HFF-Myc (cell line): ENCODE data around the gene CCDC178.

Source experiments
- DNase-seq: peaks from one replicate; pipeline ENCODE4 v3.0.0-alpha.2; 2011; ENCODE audit warnings: low read depth; ENCODE audit errors: extremely low read depth
- H3K4me3 ChIP-seq: replicated peaks from 2 replicates; pipeline ENCODE4 v1.5.1; 2011; ENCODE audit warnings: low read depth, mild to moderate bottlenecking, control low read depth, low read length
- TF ChIP-seq, protein P1 (sequence below): IDR thresholded peaks from 2 replicates; pipeline ENCODE4 v1.5.1; 2012; ENCODE audit warnings: mild to moderate bottlenecking, low read depth, low read length, control low read depth; ENCODE audit errors: missing control alignments

Gene CCDC178

DNA sequence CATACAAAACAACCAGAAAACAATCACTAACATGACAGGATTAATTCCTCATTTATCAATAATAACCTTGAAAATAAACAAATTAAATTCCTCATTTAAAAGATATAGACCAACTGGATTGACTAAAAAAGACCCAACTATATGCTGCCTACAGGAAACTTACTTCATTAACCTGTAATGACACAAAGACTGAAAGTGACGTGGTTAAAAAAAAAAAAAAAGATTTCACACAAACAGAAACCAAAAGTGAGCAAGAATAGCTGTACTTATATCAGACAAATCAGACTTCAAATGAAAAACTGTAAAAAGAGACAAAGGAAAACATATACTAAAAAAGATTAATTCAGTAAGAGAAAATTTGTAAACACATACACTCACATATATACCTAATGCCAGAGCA is 201.2 kb downstream of the CCDC178 start:
- DNase-seq = no peak
- TF ChIP-seq, protein P1, sequence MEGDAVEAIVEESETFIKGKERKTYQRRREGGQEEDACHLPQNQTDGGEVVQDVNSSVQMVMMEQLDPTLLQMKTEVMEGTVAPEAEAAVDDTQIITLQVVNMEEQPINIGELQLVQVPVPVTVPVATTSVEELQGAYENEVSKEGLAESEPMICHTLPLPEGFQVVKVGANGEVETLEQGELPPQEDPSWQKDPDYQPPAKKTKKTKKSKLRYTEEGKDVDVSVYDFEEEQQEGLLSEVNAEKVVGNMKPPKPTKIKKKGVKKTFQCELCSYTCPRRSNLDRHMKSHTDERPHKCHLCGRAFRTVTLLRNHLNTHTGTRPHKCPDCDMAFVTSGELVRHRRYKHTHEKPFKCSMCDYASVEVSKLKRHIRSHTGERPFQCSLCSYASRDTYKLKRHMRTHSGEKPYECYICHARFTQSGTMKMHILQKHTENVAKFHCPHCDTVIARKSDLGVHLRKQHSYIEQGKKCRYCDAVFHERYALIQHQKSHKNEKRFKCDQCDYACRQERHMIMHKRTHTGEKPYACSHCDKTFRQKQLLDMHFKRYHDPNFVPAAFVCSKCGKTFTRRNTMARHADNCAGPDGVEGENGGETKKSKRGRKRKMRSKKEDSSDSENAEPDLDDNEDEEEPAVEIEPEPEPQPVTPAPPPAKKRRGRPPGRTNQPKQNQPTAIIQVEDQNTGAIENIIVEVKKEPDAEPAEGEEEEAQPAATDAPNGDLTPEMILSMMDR = no peak
- no peak overlapping the region for H3K4me3 ChIP-seq

DNA sequence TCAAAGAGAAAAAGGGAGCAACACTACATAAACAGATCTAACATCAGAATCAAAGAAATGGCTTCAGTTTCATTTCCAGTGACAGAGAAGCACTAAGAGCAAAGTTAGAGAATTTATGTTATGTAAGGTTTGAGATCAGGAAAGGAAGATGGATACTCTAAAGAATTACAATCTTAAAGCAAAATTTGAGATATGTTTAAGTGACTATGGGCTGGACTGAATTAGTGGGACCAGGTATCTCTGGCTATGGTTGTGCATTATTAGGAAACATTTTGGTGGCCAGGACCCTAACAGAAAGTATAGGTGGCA is 208.2 kb downstream of the CCDC178 start:
- no peak for DNase-seq
- no peak overlapping the region for H3K4me3 ChIP-seq
- TF ChIP-seq, protein P1 = no peak

DNA sequence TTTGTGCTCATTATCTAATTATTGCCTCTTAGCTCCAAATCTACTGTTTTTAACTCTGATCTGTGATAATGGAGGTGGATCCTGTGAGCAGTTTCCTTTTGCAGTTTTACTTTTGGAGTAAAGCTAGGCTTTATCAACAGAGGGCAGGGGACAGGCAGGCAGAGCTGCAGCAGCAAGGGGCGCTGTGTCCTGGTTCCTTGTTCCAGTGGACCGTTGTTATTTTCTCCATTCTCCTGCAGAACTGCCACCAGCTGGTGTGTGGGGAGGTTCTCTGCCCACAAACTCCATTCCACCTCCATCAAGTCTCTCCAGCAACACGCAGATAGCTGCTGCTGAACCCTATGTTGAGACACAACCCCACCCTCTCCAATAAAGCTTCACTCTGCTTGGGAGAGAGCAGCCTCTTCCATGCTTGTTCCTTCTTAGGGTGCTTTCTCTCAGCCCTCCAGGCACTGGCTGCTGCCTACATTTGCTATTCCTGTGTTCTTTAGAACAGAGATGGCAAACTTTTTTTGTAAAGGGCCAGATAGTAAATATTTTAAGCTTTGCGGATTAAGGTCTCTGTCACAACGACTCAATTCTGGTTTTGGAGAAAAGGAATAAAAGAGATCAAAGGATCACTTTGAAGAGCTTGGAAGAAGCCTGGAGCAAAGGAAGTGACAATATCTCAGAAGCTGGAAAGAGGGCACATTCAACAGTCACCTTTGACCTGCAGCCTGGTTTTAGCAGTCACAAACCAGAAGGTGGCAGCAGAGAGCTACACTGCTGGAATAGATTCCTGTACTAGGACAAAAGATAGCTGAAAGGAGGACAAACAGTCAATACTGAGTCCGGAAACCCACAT is 208.8 kb downstream of the CCDC178 start:
- DNase-seq = peak; percentile 39
- TF ChIP-seq, protein P1 = peak; percentile 93
- H3K4me3 ChIP-seq = no peak overlapping the region

DNA sequence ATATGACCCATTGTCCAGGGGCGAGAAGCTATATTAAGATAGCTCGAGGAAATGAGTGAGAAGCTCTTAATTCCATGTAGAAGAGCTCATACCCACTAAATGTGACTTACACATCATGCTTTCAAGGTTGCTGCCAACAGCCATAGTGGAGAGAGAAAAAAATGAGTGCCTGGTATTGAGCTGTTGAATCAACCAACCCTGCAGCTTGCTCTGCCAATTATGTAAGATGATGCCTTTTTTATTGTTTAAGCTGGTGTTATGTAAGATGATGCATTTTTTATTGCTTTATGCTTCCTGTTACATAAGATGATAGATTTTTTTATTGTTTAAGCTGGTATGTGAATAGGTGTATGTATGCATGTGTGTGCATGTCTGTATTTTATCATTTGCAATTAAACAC is 228.2 kb downstream of the CCDC178 start:
- no peak for DNase-seq
- TF ChIP-seq, protein P1 = no peak
- no peak overlapping the region for H3K4me3 ChIP-seq

DNA sequence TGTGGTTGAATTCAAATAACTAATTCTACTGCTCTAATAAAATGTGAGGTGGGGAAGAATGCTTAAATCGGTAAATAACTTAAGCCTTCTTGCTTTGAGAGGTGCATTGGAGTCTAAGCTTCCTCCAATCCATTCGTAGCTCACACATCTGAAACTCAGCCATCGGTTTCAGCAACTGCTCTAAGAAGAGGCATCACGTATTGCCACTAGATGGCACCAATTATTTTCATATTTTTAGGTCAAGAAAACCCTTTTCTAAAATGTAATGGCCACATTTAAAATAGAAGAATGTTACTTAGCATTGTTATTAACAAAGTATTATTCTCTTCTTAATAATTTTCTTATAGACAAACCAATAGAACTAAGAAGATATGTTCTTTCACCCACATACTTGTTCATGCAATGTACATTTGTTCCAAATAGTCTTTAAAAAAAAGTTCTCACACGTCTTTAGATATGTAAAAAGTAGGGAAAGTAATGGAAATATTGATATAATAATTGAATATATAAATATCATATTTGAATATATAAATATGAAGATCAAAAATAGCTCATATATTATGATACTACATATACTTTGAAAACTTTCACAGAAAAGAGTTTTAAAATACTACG is 229.8 kb downstream of the CCDC178 start:
- no peak for DNase-seq
- no peak overlapping the region for H3K4me3 ChIP-seq
- TF ChIP-seq, protein P1 = peak; percentile 49

DNA sequence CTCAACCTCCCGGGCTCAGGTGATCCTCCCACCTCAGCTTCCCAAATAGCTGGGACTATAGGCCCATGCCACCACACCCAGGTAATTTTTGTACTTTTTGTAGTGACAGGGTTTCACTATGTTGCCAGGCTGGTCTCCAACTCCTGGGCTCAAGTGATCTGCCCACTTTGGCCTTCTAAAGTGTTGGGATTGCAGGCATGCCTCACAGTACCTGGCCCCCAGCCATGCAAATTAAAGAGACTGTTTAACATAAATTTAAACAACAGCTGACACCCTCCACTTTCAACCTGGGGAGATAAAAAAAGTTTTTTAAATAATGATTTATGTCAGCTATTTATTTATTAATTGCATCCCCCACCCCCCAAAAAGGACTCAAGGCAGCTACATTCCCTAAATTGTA is 234.7 kb downstream of the CCDC178 start:
- DNase-seq = no peak
- TF ChIP-seq, protein P1 = no peak
- H3K4me3 ChIP-seq = no peak overlapping the region
